Glutamatergic neuron (in vitro differentiated cells): ENCODE data around the gene PKP3. TPM values are rescaled to one million over a fixed set of nuclear protein-coding genes. Genes with fewer than 3 reads are reported as not detected.

Source experiments
- DNase-seq: peaks from one replicate; pipeline ENCODE4 v3.0.0; 2022
- H3K27ac Mint-ChIP-seq: one replicate; pipeline ENCODE4 v1.8.0; 2020; ENCODE audit warnings: mild to moderate bottlenecking, mixed read lengths, inconsistent platforms; ENCODE audit not compliant: unreplicated experiment
- H3K27me3 Mint-ChIP-seq: one replicate; pipeline ENCODE4 v1.8.0; 2020; ENCODE audit warnings: mild to moderate bottlenecking, moderate library complexity, mixed read lengths, inconsistent platforms; ENCODE audit not compliant: unreplicated experiment
- H3K36me3 Mint-ChIP-seq: one replicate; pipeline ENCODE4 v1.8.0; 2020; ENCODE audit warnings: mild to moderate bottlenecking, mixed read lengths, inconsistent platforms; ENCODE audit not compliant: unreplicated experiment
- H3K4me1 Mint-ChIP-seq: one replicate; pipeline ENCODE4 v1.8.0; 2020; ENCODE audit warnings: mild to moderate bottlenecking, low read depth, mixed read lengths, inconsistent platforms; ENCODE audit not compliant: unreplicated experiment
- H3K4me3 Mint-ChIP-seq: one replicate; pipeline ENCODE4 v1.8.0; 2020; ENCODE audit warnings: mild to moderate bottlenecking, mixed read lengths, inconsistent platforms; ENCODE audit not compliant: unreplicated experiment
- H3K9me3 Mint-ChIP-seq: one replicate; pipeline ENCODE4 v1.8.0; 2020; ENCODE audit warnings: mild to moderate bottlenecking, moderate library complexity, mixed read lengths, inconsistent platforms; ENCODE audit not compliant: unreplicated experiment
- CTCF ChIP-seq: fragments of 200-600 bp; sonication (generic); IDR thresholded peaks from one replicate; pipeline ENCODE4 v1.5.0; 2021; ENCODE audit not compliant: partially characterized antibody, unreplicated experiment
- total RNA-seq: library from RNA; stranded (reverse); fragmentation: NEBNext Ultra II Directional; extraction: Animal tissue kit (Norgen Biotek cat#: 25700); gene quantifications from one replicate; pipeline ENCODE4 v1.2.1, GENCODE V29; 2021; ENCODE audit not compliant: unreplicated experiment

The PKP3 gene
- total RNA-seq, 1 donor from 2014 or later = not detected

- H3K36me3 Mint-ChIP-seq = peaks cover 21% of the 10 kb centered on the region
- H3K4me1 Mint-ChIP-seq = peaks cover 5% of the 10 kb centered on the region
- DNase-seq = no peak
- peaks cover 25% of the 10 kb centered on the region for H3K9me3 Mint-ChIP-seq
- TF ChIP-seq CTCF = no peak
- peaks cover 20% of the 10 kb centered on the region for H3K27me3 Mint-ChIP-seq
- no peak overlapping the region for H3K4me3 Mint-ChIP-seq
- no peak overlapping the region for H3K27ac Mint-ChIP-seq
Observed at GRCh38 chr11:380996-381395, 13.0 kb upstream of the PKP3 start.

- Mint-ChIP-seq H3K36me3 (peaks cover 22% of the 10 kb centered on the region), H3K27me3 (peaks cover 20% of the 10 kb centered on the region), H3K9me3 (peaks cover 25% of the 10 kb centered on the region), H3K27ac (no peak overlapping the region), H3K4me3 (no peak overlapping the region), H3K4me1 (peaks cover 5% of the 10 kb centered on the region)
- no peak for DNase-seq
- no peak for TF ChIP-seq CTCF
Observed at GRCh38 chr11:381501-382072, 12.4 kb upstream of the PKP3 start.

GRCh38 chr11:382081-382629, 11.9 kb upstream of the PKP3 start:
- no peak for DNase-seq
- Mint-ChIP-seq H3K36me3 (peaks cover 28% of the 10 kb centered on the region), H3K27ac (peak overlapping the region; percentile 43), H3K27me3 (peaks cover 20% of the 10 kb centered on the region), H3K4me3 (no peak overlapping the region), H3K9me3 (peaks cover 30% of the 10 kb centered on the region), H3K4me1 (peaks cover 5% of the 10 kb centered on the region)
- TF ChIP-seq CTCF = no peak

- Mint-ChIP-seq H3K27ac (peak overlapping the region; percentile 45), H3K4me3 (peak overlapping the region; percentile 27), H3K4me1 (peaks cover 5% of the 10 kb centered on the region), H3K36me3 (peaks cover 31% of the 10 kb centered on the region), H3K27me3 (peaks cover 13% of the 10 kb centered on the region), H3K9me3 (peaks cover 24% of the 10 kb centered on the region)
- TF ChIP-seq CTCF = no peak
- DNase-seq = no peak
Observed at GRCh38 chr11:383431-383830, 10.6 kb upstream of the PKP3 start.

- TF ChIP-seq CTCF = no peak
Observed at GRCh38 chr11:384511-384910, 9.5 kb upstream of the PKP3 start.

More at GRCh38 chr11:384511-384910, 9.5 kb upstream of the PKP3 start:
- no peak overlapping the region for H3K4me3 Mint-ChIP-seq
- H3K9me3 Mint-ChIP-seq = peaks cover 18% of the 10 kb centered on the region
- peaks cover 10% of the 10 kb centered on the region for H3K27me3 Mint-ChIP-seq
- no peak overlapping the region for H3K27ac Mint-ChIP-seq
- H3K4me1 Mint-ChIP-seq = peaks cover 5% of the 10 kb centered on the region
- no peak for DNase-seq
- peaks cover 25% of the 10 kb centered on the region for H3K36me3 Mint-ChIP-seq
